Nephron (organoid): Measurements from ENCODE around the gene CDKN1B.
A peak's percentile ranks its signal among the peaks of the same experiment; 100 is the strongest.

Experiments
- H3K27ac Mint-ChIP-seq, 3 experiments: 2 replicates each; pipeline ENCODE4 v1.8.0; 2020; ENCODE audit warnings: mixed read lengths in 3 of 3, mild to moderate bottlenecking in 2 of 3, moderate library complexity in 1 of 3
- H3K27me3 Mint-ChIP-seq: 2 replicates; pipeline ENCODE4 v1.8.0; 2021; ENCODE audit warnings: low read depth, mild to moderate bottlenecking, moderate library complexity, mixed read lengths
- H3K36me3 Mint-ChIP-seq: 2 replicates; pipeline ENCODE4 v1.8.0; 2020; ENCODE audit warnings: low read depth, mixed read lengths
- H3K4me1 Mint-ChIP-seq: 2 replicates; pipeline ENCODE4 v1.8.0; 2020; ENCODE audit warnings: mixed read lengths
- H3K4me3 Mint-ChIP-seq, 3 experiments: 2 replicates each; pipeline ENCODE4 v1.8.0; 2020; ENCODE audit warnings: mild to moderate bottlenecking in 3 of 3, mixed read lengths in 3 of 3, moderate library complexity in 2 of 3
- H3K9me3 Mint-ChIP-seq: 2 replicates; pipeline ENCODE4 v1.8.0; 2020; ENCODE audit warnings: mixed read lengths
- CTCF ChIP-seq, 3 experiments: fragments of 200-600 bp; sonication (generic); IDR thresholded peaks; one replicate each; pipeline ENCODE4 v1.5.0; 2021; ENCODE audit warnings: antibody characterized with exemption in 3 of 3; ENCODE audit not compliant: unreplicated experiment in 3 of 3

CDKN1B gene

DNA sequence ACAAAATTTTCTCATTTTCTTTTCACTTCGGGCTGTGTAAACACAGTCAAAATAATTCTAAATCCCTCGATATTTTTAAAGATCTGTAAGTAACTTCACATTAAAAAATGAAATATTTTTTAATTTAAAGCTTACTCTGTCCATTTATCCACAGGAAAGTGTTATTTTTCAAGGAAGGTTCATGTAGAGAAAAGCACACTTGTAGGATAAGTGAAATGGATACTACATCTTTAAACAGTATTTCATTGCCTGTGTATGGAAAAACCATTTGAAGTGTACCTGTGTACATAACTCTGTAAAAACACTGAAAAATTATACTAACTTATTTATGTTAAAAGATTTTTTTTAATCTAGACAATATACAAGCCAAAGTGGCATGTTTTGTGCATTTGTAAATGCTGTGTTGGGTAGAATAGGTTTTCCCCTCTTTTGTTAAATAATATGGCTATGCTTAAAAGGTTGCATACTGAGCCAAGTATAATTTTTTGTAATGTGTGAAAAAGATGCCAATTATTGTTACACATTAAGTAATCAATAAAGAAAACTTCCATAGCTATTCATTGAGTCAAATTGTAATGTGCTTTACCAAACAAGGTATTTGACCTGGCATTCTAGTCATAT lies 4.8 kb downstream of the CDKN1B start:
- H3K4me1 Mint-ChIP-seq = peaks cover 35% of the 10 kb centered on the region
- H3K27me3 Mint-ChIP-seq = peaks cover 50% of the 10 kb centered on the region
- no peak for TF ChIP-seq CTCF (IDR thresholded peaks at IDR 0.05; ENCODE audit: unreplicated experiment in 3 of 3)

GRCh38 chr12:12722435-12723148 lies 5.4 kb downstream of the CDKN1B start:
- peaks cover 34% of the 10 kb centered on the region for H3K36me3 Mint-ChIP-seq
- H3K4me3 Mint-ChIP-seq = peak overlapping the region; percentile 88 to 98 (median 89)
- H3K27me3 Mint-ChIP-seq = peaks cover 45% of the 10 kb centered on the region
- peaks cover 35% of the 10 kb centered on the region for H3K4me1 Mint-ChIP-seq
- H3K9me3 Mint-ChIP-seq = no peaks in the 10 kb centered on the region
- peak overlapping the region; percentile 87 to 90 (median 87) for H3K27ac Mint-ChIP-seq
- no peak for TF ChIP-seq CTCF (IDR thresholded peaks at IDR 0.05; ENCODE audit: unreplicated experiment in 3 of 3)

More for the DNA sequence above, 4.8 kb downstream of the CDKN1B start:
- H3K27ac Mint-ChIP-seq = peak overlapping the region in 1 of 3 experiments; percentile 49
- no peaks in the 10 kb centered on the region for H3K9me3 Mint-ChIP-seq
- H3K4me3 Mint-ChIP-seq = peak overlapping the region; percentile 5 to 89 (median 88)
- H3K36me3 Mint-ChIP-seq = peaks cover 34% of the 10 kb centered on the region

DNA sequence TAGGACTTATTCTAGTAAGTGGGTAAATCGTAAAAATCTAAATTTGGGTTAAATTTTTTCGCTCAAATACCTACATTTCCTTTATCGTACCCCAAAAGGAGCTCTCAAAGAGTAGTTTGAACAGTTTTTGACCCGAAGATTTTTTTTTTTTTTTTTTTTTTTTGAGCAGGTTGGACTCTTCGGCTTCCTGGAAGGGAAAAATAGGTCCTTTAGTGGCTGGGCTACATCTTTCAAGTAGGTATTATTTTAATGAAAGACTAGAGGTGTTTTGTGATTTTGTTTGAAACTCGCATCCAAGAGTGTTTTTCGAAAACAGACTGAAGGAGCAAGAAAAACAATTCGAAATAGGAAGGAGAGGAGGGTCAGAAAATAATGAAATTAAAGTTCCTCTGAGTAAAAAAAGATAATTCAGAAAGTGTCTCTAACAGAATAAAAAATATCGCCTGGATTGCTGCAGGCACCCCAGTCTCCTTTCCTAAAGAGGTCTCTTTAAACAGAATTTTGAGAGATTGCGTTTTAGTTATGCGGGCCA lies 6.0 kb downstream of the CDKN1B start:
- no peak for TF ChIP-seq CTCF (IDR thresholded peaks at IDR 0.05; ENCODE audit: unreplicated experiment in 3 of 3)
- Mint-ChIP-seq H3K36me3 (peaks cover 34% of the 10 kb centered on the region), H3K4me1 (peaks cover 33% of the 10 kb centered on the region), H3K9me3 (no peaks in the 10 kb centered on the region), H3K27ac (peak overlapping the region; percentile 87 to 90 (median 87)), H3K4me3 (peak overlapping the region; percentile 88 to 98 (median 89)), H3K27me3 (peaks cover 44% of the 10 kb centered on the region)

DNA sequence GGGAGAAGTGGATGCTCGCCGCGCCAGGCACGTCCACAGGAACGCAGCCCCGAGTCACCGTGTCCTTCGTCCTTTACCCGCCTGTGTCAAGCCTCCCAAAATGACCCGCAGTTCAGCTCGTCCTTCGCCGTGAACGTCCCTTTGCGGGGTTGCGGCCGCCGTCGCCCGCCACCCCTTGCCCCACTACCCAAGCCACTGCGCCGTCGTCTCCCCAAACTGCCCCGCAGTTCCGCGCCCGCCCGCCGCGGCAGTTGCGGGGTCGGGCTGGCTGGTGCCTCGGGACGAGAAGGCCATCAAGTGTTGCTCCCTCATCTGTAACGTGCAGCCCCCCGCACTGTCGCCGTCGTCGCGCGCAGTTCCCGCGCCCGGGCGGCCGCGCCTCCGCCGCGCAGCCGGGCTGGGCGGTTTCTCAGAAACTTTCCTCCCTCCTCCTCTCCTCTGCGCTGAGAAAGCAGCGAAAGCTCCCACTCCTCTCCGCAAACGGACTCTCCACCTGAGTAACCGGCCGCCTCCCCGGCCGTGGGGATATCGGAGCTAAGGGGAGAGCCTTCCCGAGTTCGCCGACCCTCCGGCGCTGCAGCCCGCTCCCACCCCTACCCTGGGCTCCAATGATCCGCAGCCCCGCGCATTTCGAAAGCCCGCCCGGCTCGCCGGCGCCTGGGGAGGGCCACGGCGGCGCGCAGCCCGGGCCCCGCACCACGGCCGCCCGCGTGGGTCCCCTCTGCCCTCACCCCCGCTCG lies 6.7 kb downstream of the CDKN1B start:
- H3K27me3 Mint-ChIP-seq = peaks cover 38% of the 10 kb centered on the region
- H3K4me3 Mint-ChIP-seq = peak overlapping the region; percentile 89 to 98 (median 92)
- TF ChIP-seq CTCF (IDR thresholded peaks at IDR 0.05; ENCODE audit: unreplicated experiment in 3 of 3) = no peak
- H3K9me3 Mint-ChIP-seq = no peaks in the 10 kb centered on the region
- H3K4me1 Mint-ChIP-seq = peaks cover 27% of the 10 kb centered on the region
- H3K36me3 Mint-ChIP-seq = peaks cover 28% of the 10 kb centered on the region
- peak overlapping the region; percentile 87 to 90 (median 87) for H3K27ac Mint-ChIP-seq

DNA sequence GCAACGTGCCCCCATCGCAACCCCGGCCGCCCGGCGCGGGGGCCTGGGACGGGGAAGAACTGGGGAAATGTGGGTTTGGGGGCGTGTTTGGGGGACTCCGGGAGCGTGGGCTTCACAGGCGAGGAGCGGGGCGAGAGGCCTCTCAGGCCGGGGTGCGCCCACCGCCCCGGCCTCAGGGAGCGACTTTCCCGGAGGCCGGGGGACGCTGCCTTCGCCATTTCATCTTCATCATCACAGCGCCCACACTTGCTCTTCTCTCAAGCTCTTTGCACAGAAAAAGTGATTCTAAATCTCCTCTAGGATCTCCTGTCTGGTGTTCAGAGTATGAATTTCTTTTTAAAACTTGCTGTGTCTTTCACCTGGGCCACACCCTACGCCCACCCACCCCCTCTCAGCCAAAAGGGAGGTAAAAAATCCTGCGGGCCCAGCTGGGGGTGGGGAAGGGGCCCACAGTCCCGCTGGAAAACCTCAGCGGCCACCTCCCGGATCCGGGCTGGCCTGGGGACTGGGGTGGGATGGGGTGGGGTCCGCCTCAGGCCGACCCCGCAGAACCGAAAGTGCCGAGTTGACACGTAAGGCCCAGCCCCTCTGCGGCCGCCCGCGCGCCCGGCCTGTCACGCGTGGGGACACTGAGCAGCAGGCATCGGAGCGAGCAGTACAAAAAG lies 7.4 kb downstream of the CDKN1B start:
- Mint-ChIP-seq H3K4me1 (peaks cover 20% of the 10 kb centered on the region), H3K27me3 (peaks cover 31% of the 10 kb centered on the region), H3K27ac (peak overlapping the region; percentile 86 to 96 (median 96)), H3K4me3 (peak overlapping the region; percentile 88 to 98 (median 92)), H3K36me3 (peaks cover 21% of the 10 kb centered on the region), H3K9me3 (no peaks in the 10 kb centered on the region)
- no peak for TF ChIP-seq CTCF (IDR thresholded peaks at IDR 0.05; ENCODE audit: unreplicated experiment in 3 of 3)
